Measurements from ENCODE around the gene KRT33A. TPM values are rescaled to one million over a fixed set of nuclear protein-coding genes. Genes with fewer than 3 reads are reported as not detected.

KRT33A gene
- total and polyA plus RNA-seq, 2 of the 8 experiments (the other 6 are each of a cell fraction or from before 2014, with no cell fraction given), result not detected

DNA sequence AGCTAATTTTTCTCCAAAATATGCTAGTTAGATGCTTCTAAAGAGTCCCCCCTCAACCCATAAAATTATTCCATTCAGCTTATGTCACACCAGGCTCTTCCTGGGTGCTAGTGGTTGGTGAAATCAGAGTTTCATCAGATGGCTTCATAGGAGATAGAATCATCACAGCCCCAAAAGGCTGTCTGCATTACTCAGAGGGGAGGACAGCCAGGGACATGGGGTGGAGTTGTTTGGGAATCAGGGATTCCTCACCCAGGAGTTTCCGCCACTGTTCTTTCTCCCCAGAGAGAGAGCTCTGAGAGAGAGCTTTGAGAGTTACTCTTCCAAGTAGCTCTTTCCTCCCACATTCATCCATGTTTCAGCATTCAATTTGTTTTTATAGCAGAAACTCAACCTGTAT is 31.8 kb upstream of the KRT33A start:
- DNase-seq (ENCODE audit: low read depth in 1 of 2, low spot score in 2 of 2), result no peak
- Histone ChIP-seq H3K36me3 (ENCODE audit: control insufficient read depth in 2 of 4, insufficient read depth in 4 of 4, low read length in 3 of 4) (no peaks in the 10 kb centered on the region), H3K4ac (replicated peaks; ENCODE audit: insufficient read length, low read depth, low read length) (no peak overlapping the region), H4K5ac (ENCODE audit: insufficient read length, low read depth, low read length) (no peak overlapping the region), H2AK5ac (ENCODE audit: low read depth, low read length) (no peak overlapping the region), H3K27me3 (replicated peaks in 1 of 4; ENCODE audit: control insufficient read depth in 3 of 4, extremely low read depth in 1 of 4, insufficient read depth in 3 of 4, low read length in 3 of 4) (no peaks in the 10 kb centered on the region), H3K79me2 (ENCODE audit: control insufficient read depth in 1 of 2, insufficient read depth in 2 of 2, low read length in 2 of 2) (no peaks in the 10 kb centered on the region), H2BK5ac (ENCODE audit: low read depth, low read length) (no peak overlapping the region), H3K18ac (ENCODE audit: extremely low read depth, low read length) (no peak overlapping the region), H3K14ac (ENCODE audit: insufficient read length) (no peak overlapping the region), H3K9ac (replicated peaks in 1 of 4; ENCODE audit: extremely low read depth in 1 of 4, low read depth in 3 of 4, low read length in 3 of 4) (no peak overlapping the region), H2BK12ac (ENCODE audit: low read depth, low read length) (no peak overlapping the region), H3K23me2 (ENCODE audit: low read depth, low read length) (no peaks in the 10 kb centered on the region; the same call in 1 of the 2 replicates), H3K4me3 (ENCODE audit: extremely low read depth in 1 of 4, insufficient read depth in 2 of 4, low read depth in 3 of 4, low read length in 4 of 4) (no peak overlapping the region), H3K23ac (ENCODE audit: insufficient read length) (no peak overlapping the region), H3K56ac (replicated peaks; ENCODE audit: insufficient read length, low read depth, low read length) (no peak overlapping the region), H3K4me1 (replicated peaks in 1 of 4; ENCODE audit: control insufficient read depth in 3 of 4, insufficient read depth in 4 of 4, low read length in 3 of 4) (no peaks in the 10 kb centered on the region), H3K9me3 (ENCODE audit: insufficient read depth in 2 of 2, low read depth in 1 of 2, low read length in 1 of 2) (no peaks in the 10 kb centered on the region; a peak in 1 of 4 replicates), H4K91ac (replicated peaks; ENCODE audit: insufficient read length, low read length) (no peak overlapping the region), H4K8ac (ENCODE audit: extremely low read depth, insufficient read depth, low read length) (no peak overlapping the region), H2BK120ac (replicated peaks; ENCODE audit: low read depth, low read length) (no peak overlapping the region), H2BK15ac (ENCODE audit: low read length) (no peak overlapping the region), H2AFZ (ENCODE audit: low read length) (no peak overlapping the region), H3K79me1 (ENCODE audit: low read depth, low read length) (no peaks in the 10 kb centered on the region), H2BK20ac (ENCODE audit: low read length) (no peak overlapping the region), H4K20me1 (replicated peaks in 1 of 2; ENCODE audit: control insufficient read depth in 1 of 2, insufficient read depth in 2 of 2, low read length in 2 of 2) (no peaks in the 10 kb centered on the region), H3K27ac (ENCODE audit: low read depth, low read length) (no peak overlapping the region), H3K4me2 (ENCODE audit: insufficient read depth in 1 of 2, low read depth in 2 of 2, low read length in 2 of 2) (no peak overlapping the region)
- POLR2A ChIA-PET (ENCODE audit: partially characterized antibody), result no interaction called here
- WGBS, 2 experiments (ENCODE audit: extremely low coverage in 1 of 2, insufficient coverage in 1 of 2, insufficient read length in 1 of 2, insufficient replicate concordance in 2 of 2, low coverage in 1 of 2, low lambda C conversion rate in 2 of 2, missing lambda C conversion rate in 1 of 2), result 91% methylated on average over 1 of the region's 1 CpG; no CpG with 5 or more reads in 1 of the 2 experiments
- FAIRE-seq, result no peak
- CTCF ChIA-PET (ENCODE audit: partially characterized antibody), result interaction anchor here (0.8 to 1.7 kb wide), 4 partner anchors 10 to 280 kb away, joined by 4 read pairs; no protein-coding TSS in a partner anchor
- TF ChIP-seq NRF1 (IDR thresholded peaks at IDR 0.05; ENCODE audit: low read depth, low read length), result no peak
- no peak for TF ChIP-seq SP4 (IDR thresholded peaks at IDR 0.05; ENCODE audit: low read length)
- no peak for TF ChIP-seq TAF1 (IDR thresholded peaks at IDR 0.05; ENCODE audit: low read depth, low read length)
- TF ChIP-seq RAD21 (IDR thresholded peaks at IDR 0.05 in 1 of 2, conservative IDR thresholded peaks at IDR 0.05 in 1 of 2; ENCODE audit: low read depth in 2 of 2, low read length in 2 of 2), result no peak
- no peak for TF ChIP-seq SIX5 (IDR thresholded peaks at IDR 0.05; ENCODE audit: low read depth, low read length)
- TF ChIP-seq SRF (IDR thresholded peaks at IDR 0.05; ENCODE audit: low read depth, low read length), result no peak
- TF ChIP-seq, protein P1, sequence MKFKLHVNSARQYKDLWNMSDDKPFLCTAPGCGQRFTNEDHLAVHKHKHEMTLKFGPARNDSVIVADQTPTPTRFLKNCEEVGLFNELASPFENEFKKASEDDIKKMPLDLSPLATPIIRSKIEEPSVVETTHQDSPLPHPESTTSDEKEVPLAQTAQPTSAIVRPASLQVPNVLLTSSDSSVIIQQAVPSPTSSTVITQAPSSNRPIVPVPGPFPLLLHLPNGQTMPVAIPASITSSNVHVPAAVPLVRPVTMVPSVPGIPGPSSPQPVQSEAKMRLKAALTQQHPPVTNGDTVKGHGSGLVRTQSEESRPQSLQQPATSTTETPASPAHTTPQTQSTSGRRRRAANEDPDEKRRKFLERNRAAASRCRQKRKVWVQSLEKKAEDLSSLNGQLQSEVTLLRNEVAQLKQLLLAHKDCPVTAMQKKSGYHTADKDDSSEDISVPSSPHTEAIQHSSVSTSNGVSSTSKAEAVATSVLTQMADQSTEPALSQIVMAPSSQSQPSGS (IDR thresholded peaks at IDR 0.05; ENCODE audit: low read length), result no peak
- TF ChIP-seq ASH2L (IDR thresholded peaks at IDR 0.05; ENCODE audit: low read length), result no peak
- no peak for TF ChIP-seq SP2 (IDR thresholded peaks at IDR 0.05; ENCODE audit: low read length)
- no peak for TF ChIP-seq JUND (IDR thresholded peaks at IDR 0.05; ENCODE audit: low read length)
- TF ChIP-seq KDM5A (IDR thresholded peaks at IDR 0.05; ENCODE audit: low read length), result no peak
- no peak for TF ChIP-seq SP1 (IDR thresholded peaks at IDR 0.05; ENCODE audit: low read depth, low read length)
- no peak for TF ChIP-seq SIN3A (conservative IDR thresholded peaks at IDR 0.05 in 1 of 2, IDR thresholded peaks at IDR 0.05 in 1 of 2; ENCODE audit: low read depth in 1 of 2, low read length in 2 of 2)
- TF ChIP-seq HDAC6 (IDR thresholded peaks at IDR 0.05; ENCODE audit: low read depth, low read length), result no peak

Data from H1 (cell line).